Panc1 (cell line): ENCODE measurements around the gene EP400.
"Not testable (repeated sequence)": the region's sequence is repeated elsewhere in the genome, so short reads cannot be mapped to it uniquely, and the experiment has no call there.

Source experiments
- TF ChIP-seq, protein P1 (sequence below): fragments of 450-650 bp; IDR thresholded peaks from 2 replicates; pipeline ENCODE4 v1.5.1; 2017; ENCODE audit warnings: mild to moderate bottlenecking
- TF ChIP-seq, protein P2 (sequence below), 2 experiments: IDR thresholded peaks; 2 replicates each; pipeline ENCODE4 v1.6.1; 2011 to 2012; ENCODE audit warnings: low read depth in 2 of 2, control low read depth in 1 of 2, low read length in 1 of 2, mild to moderate bottlenecking in 1 of 2, moderate library complexity in 1 of 2; ENCODE audit not compliant: insufficient read depth in 1 of 2

DNA sequence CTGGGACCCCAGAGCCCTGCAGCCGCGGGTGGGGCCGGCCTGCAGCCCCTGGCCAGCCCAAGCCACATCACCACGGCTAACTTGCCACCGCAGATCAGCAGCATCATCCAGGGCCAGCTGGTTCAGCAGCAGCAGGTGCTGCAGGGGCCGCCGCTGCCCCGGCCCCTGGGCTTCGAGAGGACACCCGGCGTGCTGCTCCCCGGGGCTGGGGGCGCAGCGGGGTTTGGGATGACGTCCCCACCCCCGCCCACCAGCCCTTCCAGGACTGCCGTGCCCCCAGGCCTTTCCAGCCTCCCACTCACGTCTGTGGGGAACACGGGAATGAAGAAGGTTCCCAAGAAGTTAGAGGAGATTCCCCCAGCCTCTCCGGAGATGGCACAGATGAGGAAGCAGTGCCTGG, 11.6 kb downstream of the EP400 start:
- TF ChIP-seq, protein P1, sequence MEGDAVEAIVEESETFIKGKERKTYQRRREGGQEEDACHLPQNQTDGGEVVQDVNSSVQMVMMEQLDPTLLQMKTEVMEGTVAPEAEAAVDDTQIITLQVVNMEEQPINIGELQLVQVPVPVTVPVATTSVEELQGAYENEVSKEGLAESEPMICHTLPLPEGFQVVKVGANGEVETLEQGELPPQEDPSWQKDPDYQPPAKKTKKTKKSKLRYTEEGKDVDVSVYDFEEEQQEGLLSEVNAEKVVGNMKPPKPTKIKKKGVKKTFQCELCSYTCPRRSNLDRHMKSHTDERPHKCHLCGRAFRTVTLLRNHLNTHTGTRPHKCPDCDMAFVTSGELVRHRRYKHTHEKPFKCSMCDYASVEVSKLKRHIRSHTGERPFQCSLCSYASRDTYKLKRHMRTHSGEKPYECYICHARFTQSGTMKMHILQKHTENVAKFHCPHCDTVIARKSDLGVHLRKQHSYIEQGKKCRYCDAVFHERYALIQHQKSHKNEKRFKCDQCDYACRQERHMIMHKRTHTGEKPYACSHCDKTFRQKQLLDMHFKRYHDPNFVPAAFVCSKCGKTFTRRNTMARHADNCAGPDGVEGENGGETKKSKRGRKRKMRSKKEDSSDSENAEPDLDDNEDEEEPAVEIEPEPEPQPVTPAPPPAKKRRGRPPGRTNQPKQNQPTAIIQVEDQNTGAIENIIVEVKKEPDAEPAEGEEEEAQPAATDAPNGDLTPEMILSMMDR, result not testable (repeated sequence)
- TF ChIP-seq, protein P2, sequence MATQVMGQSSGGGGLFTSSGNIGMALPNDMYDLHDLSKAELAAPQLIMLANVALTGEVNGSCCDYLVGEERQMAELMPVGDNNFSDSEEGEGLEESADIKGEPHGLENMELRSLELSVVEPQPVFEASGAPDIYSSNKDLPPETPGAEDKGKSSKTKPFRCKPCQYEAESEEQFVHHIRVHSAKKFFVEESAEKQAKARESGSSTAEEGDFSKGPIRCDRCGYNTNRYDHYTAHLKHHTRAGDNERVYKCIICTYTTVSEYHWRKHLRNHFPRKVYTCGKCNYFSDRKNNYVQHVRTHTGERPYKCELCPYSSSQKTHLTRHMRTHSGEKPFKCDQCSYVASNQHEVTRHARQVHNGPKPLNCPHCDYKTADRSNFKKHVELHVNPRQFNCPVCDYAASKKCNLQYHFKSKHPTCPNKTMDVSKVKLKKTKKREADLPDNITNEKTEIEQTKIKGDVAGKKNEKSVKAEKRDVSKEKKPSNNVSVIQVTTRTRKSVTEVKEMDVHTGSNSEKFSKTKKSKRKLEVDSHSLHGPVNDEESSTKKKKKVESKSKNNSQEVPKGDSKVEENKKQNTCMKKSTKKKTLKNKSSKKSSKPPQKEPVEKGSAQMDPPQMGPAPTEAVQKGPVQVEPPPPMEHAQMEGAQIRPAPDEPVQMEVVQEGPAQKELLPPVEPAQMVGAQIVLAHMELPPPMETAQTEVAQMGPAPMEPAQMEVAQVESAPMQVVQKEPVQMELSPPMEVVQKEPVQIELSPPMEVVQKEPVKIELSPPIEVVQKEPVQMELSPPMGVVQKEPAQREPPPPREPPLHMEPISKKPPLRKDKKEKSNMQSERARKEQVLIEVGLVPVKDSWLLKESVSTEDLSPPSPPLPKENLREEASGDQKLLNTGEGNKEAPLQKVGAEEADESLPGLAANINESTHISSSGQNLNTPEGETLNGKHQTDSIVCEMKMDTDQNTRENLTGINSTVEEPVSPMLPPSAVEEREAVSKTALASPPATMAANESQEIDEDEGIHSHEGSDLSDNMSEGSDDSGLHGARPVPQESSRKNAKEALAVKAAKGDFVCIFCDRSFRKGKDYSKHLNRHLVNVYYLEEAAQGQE (IDR thresholded peaks at IDR 0.05; ENCODE audit: insufficient read depth in 1 of 2, low read depth in 2 of 2, low read length in 1 of 2), result not testable (repeated sequence)
